ENCODE data around the gene UBAP1L.
A peak's percentile ranks its signal among the peaks of the same experiment; 100 is the strongest.

The UBAP1L gene

GRCh38 chr15:65085990-65086679 lies 28.9 kb downstream of the UBAP1L start:
- Histone ChIP-seq H3F3A (ENCODE audit: insufficient read depth, low read length) (no peaks in the 10 kb centered on the region), H3K4me1 (ENCODE audit: low read length) (no peaks in the 10 kb centered on the region), H3K9me3 (replicated peaks; ENCODE audit: insufficient read depth, low read length) (no peaks in the 10 kb centered on the region), H3K79me2 (ENCODE audit: low read length) (no peaks in the 10 kb centered on the region), H2AFZ (ENCODE audit: low read length) (no peak overlapping the region), H3K9me2 (replicated peaks; ENCODE audit: insufficient read depth, low read length) (no peaks in the 10 kb centered on the region), H3K4me3 (ENCODE audit: low read length) (no peak overlapping the region), H3K9ac (ENCODE audit: low read length) (no peak overlapping the region), H3K27me3 (replicated peaks; ENCODE audit: insufficient read depth, low read length) (0 out of 2 replicates have a peak, but pooled peaks cover 3% of the 10 kb centered on the region), H3K36me3 (replicated peaks; ENCODE audit: insufficient read depth, low read length) (no peaks in the 10 kb centered on the region), H3K4me2 (ENCODE audit: low read depth, low read length) (no peak overlapping the region), H3K27ac (ENCODE audit: low read length) (no peak overlapping the region), H4K20me1 (ENCODE audit: insufficient read depth, low read length) (no peaks in the 10 kb centered on the region)
- no peak for TF ChIP-seq EZH2 (optimal IDR thresholded peaks at IDR 0.05; ENCODE audit: low read depth, low read length)
- no peak for TF ChIP-seq EZH2phosphoT487 (IDR thresholded peaks at IDR 0.05; ENCODE audit: low read length)
- TF ChIP-seq CTCF (IDR thresholded peaks at IDR 0.05; ENCODE audit: low read length) = peak; percentile 39
- DNase-seq = peak; percentile 10

GRCh38 chr15:65085207-65085753 lies 29.7 kb downstream of the UBAP1L start:
- H4K20me1 ChIP-seq (ENCODE audit: insufficient read depth, low read length) = no peaks in the 10 kb centered on the region
- H3K9me3 ChIP-seq (replicated peaks; ENCODE audit: insufficient read depth, low read length) = no peaks in the 10 kb centered on the region
- no peaks in the 10 kb centered on the region for H3K36me3 ChIP-seq (replicated peaks; ENCODE audit: insufficient read depth, low read length)
- H2AFZ ChIP-seq (ENCODE audit: low read length) = no peak overlapping the region
- no peaks in the 10 kb centered on the region for H3F3A ChIP-seq (ENCODE audit: insufficient read depth, low read length)
- H3K4me2 ChIP-seq (ENCODE audit: low read depth, low read length) = no peak overlapping the region
- no peak for DNase-seq
- no peak overlapping the region for H3K4me3 ChIP-seq (ENCODE audit: low read length)
- H3K27ac ChIP-seq (ENCODE audit: low read length) = no peak overlapping the region
- H3K27me3 ChIP-seq (replicated peaks; ENCODE audit: insufficient read depth, low read length) = 0 out of 2 replicates have a peak, but pooled peaks cover 3% of the 10 kb centered on the region
- no peaks in the 10 kb centered on the region for H3K9me2 ChIP-seq (replicated peaks; ENCODE audit: insufficient read depth, low read length)
- H3K9ac ChIP-seq (ENCODE audit: low read length) = no peak overlapping the region
- no peaks in the 10 kb centered on the region for H3K79me2 ChIP-seq (ENCODE audit: low read length)
- no peak for TF ChIP-seq EZH2phosphoT487 (IDR thresholded peaks at IDR 0.05; ENCODE audit: low read length)
- no peak for TF ChIP-seq EZH2 (optimal IDR thresholded peaks at IDR 0.05; ENCODE audit: low read depth, low read length)
- no peak for TF ChIP-seq CTCF (IDR thresholded peaks at IDR 0.05; ENCODE audit: low read length)
- H3K4me1 ChIP-seq (ENCODE audit: low read length) = no peaks in the 10 kb centered on the region

- no peaks in the 10 kb centered on the region for H3F3A ChIP-seq (ENCODE audit: insufficient read depth, low read length)
- H4K20me1 ChIP-seq (ENCODE audit: insufficient read depth, low read length) = no peaks in the 10 kb centered on the region
- no peak for TF ChIP-seq CTCF (IDR thresholded peaks at IDR 0.05; ENCODE audit: low read length)
- no peak for TF ChIP-seq EZH2 (optimal IDR thresholded peaks at IDR 0.05; ENCODE audit: low read depth, low read length)
- no peak for TF ChIP-seq EZH2phosphoT487 (IDR thresholded peaks at IDR 0.05; ENCODE audit: low read length)
- no peaks in the 10 kb centered on the region for H3K79me2 ChIP-seq (ENCODE audit: low read length)
- no peaks in the 10 kb centered on the region for H3K9me3 ChIP-seq (replicated peaks; ENCODE audit: insufficient read depth, low read length)
- H3K27me3 ChIP-seq (replicated peaks; ENCODE audit: insufficient read depth, low read length) = 0 out of 2 replicates have a peak, but pooled peaks cover 3% of the 10 kb centered on the region
- no peaks in the 10 kb centered on the region for H3K4me1 ChIP-seq (ENCODE audit: low read length)
- no peak for DNase-seq
- H3K9ac ChIP-seq (ENCODE audit: low read length) = no peak overlapping the region
- no peak overlapping the region for H3K27ac ChIP-seq (ENCODE audit: low read length)
- no peak overlapping the region for H2AFZ ChIP-seq (ENCODE audit: low read length)
- no peak overlapping the region for H3K4me3 ChIP-seq (ENCODE audit: low read length)
- H3K4me2 ChIP-seq (ENCODE audit: low read depth, low read length) = no peak overlapping the region
- H3K9me2 ChIP-seq (replicated peaks; ENCODE audit: insufficient read depth, low read length) = no peaks in the 10 kb centered on the region
- H3K36me3 ChIP-seq (replicated peaks; ENCODE audit: insufficient read depth, low read length) = no peaks in the 10 kb centered on the region
These were observed 30.3 kb downstream of the UBAP1L start for GRCh38 chr15:65084500-65085206.
